Measurements from ENCODE around the gene NECTIN3. TPM values are rescaled to one million over a fixed set of nuclear protein-coding genes. Genes with fewer than 3 reads are reported as not detected.

NECTIN3 gene
- total RNA-seq, 1 donor from 2014 or later: 20.4 TPM

- Histone ChIP-seq H3K9me3 (no peaks in the 10 kb centered on the region), H3K27ac (no peak overlapping the region), H3K4me3 (no peak overlapping the region), H3K4me1 (no peaks in the 10 kb centered on the region), H3K27me3 (no peaks in the 10 kb centered on the region), H3K36me3 (no peaks in the 10 kb centered on the region)
- DNase-seq (ENCODE audit: extremely low spot score in 2 of 2): no peak
- TF ChIP-seq POLR2A (IDR thresholded peaks at IDR 0.05): no peak
- TF ChIP-seq POLR2AphosphoS5 (IDR thresholded peaks at IDR 0.05; ENCODE audit: insufficient read depth in 1 of 2, low read depth in 1 of 2): no peak
- TF ChIP-seq CTCF (IDR thresholded peaks at IDR 0.05): no peak
- intact Hi-C loops (cut with DNase I): no loop called here
Observed at GRCh38 chr3:111130827-111131226, 59.2 kb downstream of the NECTIN3 start.

DNA sequence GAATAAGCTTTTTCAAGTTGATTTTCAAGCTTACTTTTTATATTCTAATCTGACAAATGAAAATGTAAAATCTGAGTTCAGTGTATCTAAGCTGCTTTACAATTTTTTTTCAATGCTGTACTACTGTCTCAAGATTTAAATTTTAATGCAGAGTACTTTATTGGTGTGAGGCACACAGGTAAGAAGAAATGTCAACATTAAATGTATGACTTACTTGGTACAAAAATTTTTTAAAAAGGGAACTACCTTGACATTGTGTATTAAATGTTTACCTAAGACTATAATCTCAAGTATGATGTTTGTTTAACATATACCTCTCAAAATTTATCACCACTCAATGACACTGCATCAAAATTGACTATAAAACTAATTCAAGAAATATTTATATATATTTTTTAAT, 62.7 kb downstream of the NECTIN3 start:
- TF ChIP-seq CTCF (IDR thresholded peaks at IDR 0.05): no peak
- TF ChIP-seq POLR2AphosphoS5 (IDR thresholded peaks at IDR 0.05; ENCODE audit: insufficient read depth in 1 of 2, low read depth in 1 of 2): no peak
- TF ChIP-seq POLR2A (IDR thresholded peaks at IDR 0.05): no peak
- no peaks in the 10 kb centered on the region for H3K4me1 ChIP-seq
- no peaks in the 10 kb centered on the region for H3K27me3 ChIP-seq
- no peaks in the 10 kb centered on the region for H3K36me3 ChIP-seq
- H3K4me3 ChIP-seq: no peak overlapping the region
- intact Hi-C loops (cut with DNase I): no loop called here
- H3K27ac ChIP-seq: no peak overlapping the region
- H3K9me3 ChIP-seq: no peaks in the 10 kb centered on the region
- DNase-seq (ENCODE audit: extremely low spot score in 2 of 2): no peak

GRCh38 chr3:111151438-111151837, 79.8 kb downstream of the NECTIN3 start:
- no peak for TF ChIP-seq POLR2A (IDR thresholded peaks at IDR 0.05)
- TF ChIP-seq POLR2AphosphoS5 (IDR thresholded peaks at IDR 0.05; ENCODE audit: insufficient read depth in 1 of 2, low read depth in 1 of 2): no peak
- no peak for TF ChIP-seq CTCF (IDR thresholded peaks at IDR 0.05)
- Histone ChIP-seq H3K4me3 (no peak overlapping the region), H3K27ac (no peak overlapping the region), H3K36me3 (no peaks in the 10 kb centered on the region), H3K4me1 (no peaks in the 10 kb centered on the region), H3K9me3 (no peaks in the 10 kb centered on the region), H3K27me3 (no peaks in the 10 kb centered on the region)
- intact Hi-C loops (cut with DNase I): no loop called here
- DNase-seq (ENCODE audit: extremely low spot score in 2 of 2): no peak

GRCh38 chr3:111152496-111152895, 80.9 kb downstream of the NECTIN3 start:
- Histone ChIP-seq H3K9me3 (no peaks in the 10 kb centered on the region), H3K36me3 (no peaks in the 10 kb centered on the region), H3K4me1 (no peaks in the 10 kb centered on the region), H3K4me3 (no peak overlapping the region), H3K27me3 (no peaks in the 10 kb centered on the region), H3K27ac (no peak overlapping the region)
- no peak for DNase-seq (ENCODE audit: extremely low spot score in 2 of 2)
- TF ChIP-seq CTCF (IDR thresholded peaks at IDR 0.05): no peak
- intact Hi-C loops (cut with DNase I): no loop called here

DNA sequence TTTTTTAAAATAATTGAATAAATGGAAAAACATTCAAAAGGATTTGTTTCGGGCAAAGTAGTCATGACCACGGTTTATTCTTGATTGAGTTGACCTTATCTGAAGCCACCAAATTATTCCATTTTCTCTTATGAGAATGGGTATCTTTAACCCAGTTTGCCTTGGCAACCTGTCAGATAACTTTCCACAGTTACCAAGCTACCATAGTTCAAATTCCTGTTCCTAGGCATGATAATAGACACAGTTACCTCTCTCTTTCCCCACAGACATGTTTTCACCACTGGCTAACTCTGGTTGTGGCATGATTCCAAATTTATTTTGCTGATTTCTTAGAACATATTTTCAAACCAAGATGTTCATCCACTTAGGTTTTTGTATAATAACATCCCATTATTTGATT, 84.9 kb downstream of the NECTIN3 start:
- no peak for TF ChIP-seq POLR2A (IDR thresholded peaks at IDR 0.05)
- TF ChIP-seq CTCF (IDR thresholded peaks at IDR 0.05): no peak
- no peak for TF ChIP-seq POLR2AphosphoS5 (IDR thresholded peaks at IDR 0.05; ENCODE audit: insufficient read depth in 1 of 2, low read depth in 1 of 2)
- intact Hi-C loops (cut with DNase I): no loop called here
- no peak for DNase-seq (ENCODE audit: extremely low spot score in 2 of 2)

More for the DNA sequence above, 84.9 kb downstream of the NECTIN3 start:
- Histone ChIP-seq H3K4me1 (no peaks in the 10 kb centered on the region), H3K27me3 (no peaks in the 10 kb centered on the region), H3K36me3 (no peaks in the 10 kb centered on the region), H3K4me3 (no peak overlapping the region), H3K27ac (no peak overlapping the region), H3K9me3 (no peaks in the 10 kb centered on the region)
